ENCODE measurements around the gene FER. TPM values are rescaled to one million over a fixed set of nuclear protein-coding genes. Genes with fewer than 3 reads are reported as not detected.
"Not testable (repeated sequence)": the region's sequence is repeated elsewhere in the genome, so short reads cannot be mapped to it uniquely, and the experiment has no call there.

FER gene
- polyA plus RNA-seq, 1 experiment: 19.0 TPM

GRCh38 chr5:108763222-108763916 lies 15.7 kb downstream of the FER start:
- no peaks in the 10 kb centered on the region for H3K27me3 ChIP-seq (ENCODE audit: control insufficient read depth, insufficient read depth, low read length)
- POLR2A ChIA-PET: no interaction called here
- DNase-seq (ENCODE audit: low read depth, low spot score): no peak
- TF ChIP-seq CTCF (IDR thresholded peaks at IDR 0.05; ENCODE audit: low read depth, low read length): no peak
- no peak overlapping the region for H3K27ac ChIP-seq (ENCODE audit: low read depth, low read length)
- CTCF ChIA-PET: no interaction called here
- H3K9me3 ChIP-seq (ENCODE audit: control insufficient read depth, insufficient read depth, low read length): no peaks in the 10 kb centered on the region
- H3K4me3 ChIP-seq (ENCODE audit: low read depth, low read length): no peak overlapping the region

- Histone ChIP-seq H3K9me3 (ENCODE audit: control insufficient read depth, insufficient read depth, low read length) (no peaks in the 10 kb centered on the region), H3K4me3 (ENCODE audit: low read depth, low read length) (no peak overlapping the region), H3K27me3 (ENCODE audit: control insufficient read depth, insufficient read depth, low read length) (no peaks in the 10 kb centered on the region), H3K27ac (ENCODE audit: low read depth, low read length) (no peak overlapping the region)
- DNase-seq (ENCODE audit: low read depth, low spot score): no peak
- POLR2A ChIA-PET: interaction anchor here (0.7 kb wide), 1 partner anchor 159 kb away, joined by 5 read pairs; no protein-coding TSS in a partner anchor
- CTCF ChIA-PET: no interaction called here
- TF ChIP-seq CTCF (IDR thresholded peaks at IDR 0.05; ENCODE audit: low read depth, low read length): no peak
Measured at GRCh38 chr5:108765647-108766046, 17.9 kb downstream of the FER start.

- H3K27ac ChIP-seq (ENCODE audit: low read depth, low read length); H3K4me3 ChIP-seq (ENCODE audit: low read depth, low read length); CTCF ChIA-PET; POLR2A ChIA-PET; DNase-seq (ENCODE audit: low read depth, low spot score); H3K27me3 ChIP-seq (ENCODE audit: control insufficient read depth, insufficient read depth, low read length); H3K9me3 ChIP-seq (ENCODE audit: control insufficient read depth, insufficient read depth, low read length): not testable (repeated sequence)
Measured at GRCh38 chr5:108766916-108767315, 19.2 kb downstream of the FER start.

GRCh38 chr5:108769352-108769751 lies 21.7 kb downstream of the FER start:
- Histone ChIP-seq H3K27ac (ENCODE audit: low read depth, low read length) (no peak overlapping the region), H3K9me3 (ENCODE audit: control insufficient read depth, insufficient read depth, low read length) (no peaks in the 10 kb centered on the region), H3K27me3 (ENCODE audit: control insufficient read depth, insufficient read depth, low read length) (no peaks in the 10 kb centered on the region), H3K4me3 (ENCODE audit: low read depth, low read length) (no peak overlapping the region)
- no peak for DNase-seq (ENCODE audit: low read depth, low spot score)
- ChIA-PET POLR2A (interaction anchor here (0.6 kb wide), 1 partner anchor 13 kb away, joined by 4 read pairs; no protein-coding TSS in a partner anchor), CTCF (interaction anchor here (0.8 to 0.9 kb wide), 2 partner anchors 16 to 922 kb away, joined by 4 to 5 read pairs; no protein-coding TSS in a partner anchor)
- TF ChIP-seq CTCF (IDR thresholded peaks at IDR 0.05; ENCODE audit: low read depth, low read length): no peak

GRCh38 chr5:108772626-108773025 lies 24.9 kb downstream of the FER start:
- no peak for DNase-seq (ENCODE audit: low read depth, low spot score)
- ChIA-PET POLR2A (no interaction called here), CTCF (no interaction called here)
- Histone ChIP-seq H3K27me3 (ENCODE audit: control insufficient read depth, insufficient read depth, low read length) (no peaks in the 10 kb centered on the region), H3K9me3 (ENCODE audit: control insufficient read depth, insufficient read depth, low read length) (no peaks in the 10 kb centered on the region), H3K4me3 (ENCODE audit: low read depth, low read length) (no peak overlapping the region), H3K27ac (ENCODE audit: low read depth, low read length) (no peak overlapping the region)
- no peak for TF ChIP-seq CTCF (IDR thresholded peaks at IDR 0.05; ENCODE audit: low read depth, low read length)

Data from AG04450 (cell line).